IPS-18c (cell line): ENCODE data around the gene C1R.
"Not testable (repeated sequence)": the region's sequence is repeated elsewhere in the genome, so short reads cannot be mapped to it uniquely, and the experiment has no call there.

ENCODE experiments used
- H3K4me3 ChIP-seq: 2 replicates; pipeline ENCODE4 v1.7.0; 2013; ENCODE audit warnings: low read depth, mild to moderate bottlenecking, low read length, moderate library complexity; ENCODE audit not compliant: insufficient read depth
- H3K9me3 ChIP-seq: one replicate; pipeline ENCODE4 v1.6.1; 2013; ENCODE audit warnings: mild to moderate bottlenecking, low read length, moderate library complexity; ENCODE audit not compliant: control insufficient read depth, insufficient read depth

The C1R gene

DNA sequence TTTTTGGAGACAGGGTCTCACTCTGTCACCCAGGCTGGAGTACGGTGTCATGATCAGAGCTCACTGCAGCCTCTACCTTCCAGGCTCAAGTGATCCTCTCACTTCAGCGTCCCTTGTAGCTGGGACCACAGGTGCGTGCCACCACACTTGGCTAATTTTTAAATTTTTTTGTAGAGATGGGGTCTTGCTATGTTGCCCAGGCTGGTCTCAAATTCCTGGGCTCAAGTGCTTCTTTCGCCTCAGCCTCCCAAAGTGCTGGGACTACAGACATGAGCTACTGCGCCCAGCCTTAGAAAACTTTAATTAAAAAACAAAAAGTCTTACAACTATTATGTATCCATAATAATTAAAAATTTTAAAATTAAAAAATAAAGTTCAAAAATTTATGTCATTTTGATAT is 14.9 kb upstream of the C1R start:
- not testable (repeated sequence) for H3K9me3 ChIP-seq, H3K4me3 ChIP-seq

DNA sequence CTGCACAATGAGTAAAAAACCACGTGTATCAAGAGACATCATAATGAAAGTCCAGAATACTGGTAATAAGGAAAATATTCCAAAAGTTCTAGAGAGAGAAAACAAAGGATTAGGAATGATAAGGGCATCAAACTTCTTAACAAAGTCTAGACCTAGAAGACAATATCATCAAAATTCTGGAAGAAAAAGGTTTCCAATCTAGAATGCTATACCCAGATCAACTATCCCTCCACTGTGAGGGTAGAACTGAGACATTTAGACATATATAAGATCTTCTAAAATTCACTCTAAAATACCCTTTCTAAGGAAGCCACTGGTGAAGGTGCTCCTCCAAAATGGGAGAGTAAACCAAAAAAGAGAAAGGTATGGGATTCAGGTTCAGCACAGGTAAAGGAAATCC is 13.8 kb upstream of the C1R start:
- H3K4me3 ChIP-seq: no peak overlapping the region
- no peaks in the 10 kb centered on the region for H3K9me3 ChIP-seq

DNA sequence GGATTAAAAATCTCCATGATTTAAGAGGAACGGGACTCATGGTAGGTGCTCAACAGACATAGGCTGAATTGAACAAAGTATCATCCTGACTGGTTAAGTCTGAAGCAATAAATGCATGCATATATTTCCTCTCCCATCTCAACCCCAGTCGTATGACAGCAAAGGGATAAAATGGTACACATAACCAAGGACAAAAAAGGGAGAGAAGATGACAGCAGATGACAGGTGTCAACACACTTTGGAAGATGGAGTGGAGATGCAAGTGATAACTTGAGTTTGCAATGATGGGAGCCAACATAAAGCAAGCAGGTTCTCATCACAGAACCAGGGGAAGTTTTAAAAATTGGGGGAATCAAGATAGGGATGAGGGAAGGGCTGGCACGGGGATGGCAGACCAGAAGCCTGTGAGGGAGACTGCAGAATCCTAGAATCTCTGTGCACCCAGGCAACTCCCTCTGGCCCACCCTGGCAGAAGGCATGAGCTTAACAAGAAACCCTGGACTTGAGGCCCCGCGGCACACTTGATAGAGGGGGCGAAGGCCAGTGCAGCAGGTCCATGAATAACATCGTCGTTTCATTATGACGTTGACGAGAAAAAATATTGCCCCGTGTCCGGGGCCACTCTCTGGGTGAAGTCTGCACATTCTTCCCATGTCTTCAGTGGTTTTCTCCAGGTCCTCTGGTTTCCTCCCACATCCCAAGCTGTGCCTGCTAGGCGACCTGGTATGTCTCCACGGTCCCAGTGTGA is 11.8 kb upstream of the C1R start:
- H3K9me3 ChIP-seq: no peaks in the 10 kb centered on the region
- no peak overlapping the region for H3K4me3 ChIP-seq

DNA sequence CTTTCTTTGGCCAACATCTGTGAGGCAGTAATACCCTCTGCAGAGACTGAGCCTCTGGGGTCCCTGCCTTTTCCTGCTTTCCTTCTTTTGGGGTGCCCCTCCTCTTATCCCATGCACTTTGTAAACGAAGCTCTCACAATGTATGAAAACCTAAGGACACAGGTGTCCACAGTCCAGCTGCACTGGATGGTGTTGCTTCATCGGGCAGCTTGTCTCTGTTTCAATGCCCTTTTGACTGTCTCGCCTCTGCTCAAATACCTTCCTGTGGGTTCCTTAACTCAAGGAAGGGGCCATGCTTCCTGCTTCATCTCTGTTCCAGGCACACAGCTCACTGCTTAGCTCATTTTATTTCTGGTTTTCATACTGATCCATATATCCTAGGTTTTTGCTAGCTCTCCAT is 10.3 kb upstream of the C1R start:
- H3K4me3 ChIP-seq: no peak overlapping the region
- H3K9me3 ChIP-seq: no peaks in the 10 kb centered on the region

DNA sequence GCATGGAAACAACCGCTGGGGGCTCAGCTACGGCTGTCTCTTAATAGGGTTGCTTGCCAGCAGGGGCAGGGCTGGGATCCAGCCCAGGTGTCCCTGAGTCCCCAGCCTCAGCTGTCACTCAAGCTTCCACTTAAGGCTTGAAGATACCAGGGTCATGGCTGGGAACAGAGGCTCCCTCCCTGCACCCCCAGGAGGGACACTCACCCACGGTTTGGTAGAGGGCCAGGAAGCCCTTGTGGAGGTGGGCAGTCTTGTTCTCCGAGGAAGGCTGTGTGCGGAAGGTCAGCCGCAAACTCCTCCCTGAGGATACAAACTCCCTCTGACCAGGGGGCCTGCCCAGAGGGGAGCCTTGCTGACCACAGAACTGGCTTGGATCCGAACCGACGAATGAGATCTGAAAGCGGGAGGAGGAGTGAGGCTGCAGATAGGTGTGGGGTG is 9.5 kb upstream of the C1R start:
- Histone ChIP-seq H3K9me3 (no peaks in the 10 kb centered on the region), H3K4me3 (no peak overlapping the region)

DNA sequence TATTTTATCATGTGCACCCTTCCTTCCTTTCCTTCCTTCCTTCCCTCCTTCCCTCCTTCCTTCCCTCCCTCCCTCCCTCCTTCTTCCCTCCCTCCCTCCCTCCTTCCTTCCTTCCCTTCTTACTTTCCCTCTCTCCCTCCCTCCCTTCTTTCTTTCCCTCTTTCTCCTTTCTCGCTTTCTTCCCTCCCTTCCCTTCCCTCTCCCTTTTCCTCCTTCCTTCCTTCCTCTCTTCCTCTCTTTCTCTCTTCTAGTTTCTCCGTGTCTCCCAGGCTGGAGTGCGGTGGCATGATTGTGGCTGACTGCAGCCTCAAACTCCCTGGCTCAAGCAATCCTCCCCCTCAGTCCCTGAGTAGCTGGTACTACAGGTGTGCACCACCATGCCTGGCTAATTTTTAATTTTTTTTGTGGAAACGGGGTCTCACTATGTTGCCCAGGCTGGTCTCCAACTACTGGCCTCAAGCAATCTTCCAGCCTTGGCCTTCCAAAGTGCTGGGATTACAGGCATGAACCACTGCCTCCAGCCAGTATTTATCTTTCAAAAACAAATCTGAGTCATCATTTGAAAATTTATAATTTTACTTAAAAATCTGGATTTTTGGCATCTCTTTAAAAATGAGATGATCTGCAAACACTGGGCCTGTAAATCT is 8.9 kb upstream of the C1R start:
- Histone ChIP-seq H3K9me3 (no peaks in the 10 kb centered on the region), H3K4me3 (no peak overlapping the region)

DNA sequence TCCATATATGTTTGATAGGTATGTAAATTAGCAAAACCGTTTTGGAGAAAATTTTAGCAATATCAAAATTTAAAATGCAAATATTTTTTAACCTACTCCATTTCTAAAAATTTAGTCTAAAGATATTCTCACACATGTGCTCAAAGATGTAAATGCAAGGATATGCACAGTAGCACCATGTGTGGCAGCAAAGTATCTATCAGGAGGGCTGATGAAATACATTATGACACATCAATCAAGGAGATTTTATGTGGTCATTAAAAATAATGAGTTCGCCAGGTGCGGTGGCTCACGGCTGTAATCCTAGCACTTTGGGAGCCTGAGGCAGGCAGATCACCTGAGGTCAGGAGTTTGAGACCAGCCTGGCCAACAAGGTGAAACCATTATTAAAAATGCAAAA is 8.0 kb upstream of the C1R start:
- no peak overlapping the region for H3K4me3 ChIP-seq
- no peaks in the 10 kb centered on the region for H3K9me3 ChIP-seq

DNA sequence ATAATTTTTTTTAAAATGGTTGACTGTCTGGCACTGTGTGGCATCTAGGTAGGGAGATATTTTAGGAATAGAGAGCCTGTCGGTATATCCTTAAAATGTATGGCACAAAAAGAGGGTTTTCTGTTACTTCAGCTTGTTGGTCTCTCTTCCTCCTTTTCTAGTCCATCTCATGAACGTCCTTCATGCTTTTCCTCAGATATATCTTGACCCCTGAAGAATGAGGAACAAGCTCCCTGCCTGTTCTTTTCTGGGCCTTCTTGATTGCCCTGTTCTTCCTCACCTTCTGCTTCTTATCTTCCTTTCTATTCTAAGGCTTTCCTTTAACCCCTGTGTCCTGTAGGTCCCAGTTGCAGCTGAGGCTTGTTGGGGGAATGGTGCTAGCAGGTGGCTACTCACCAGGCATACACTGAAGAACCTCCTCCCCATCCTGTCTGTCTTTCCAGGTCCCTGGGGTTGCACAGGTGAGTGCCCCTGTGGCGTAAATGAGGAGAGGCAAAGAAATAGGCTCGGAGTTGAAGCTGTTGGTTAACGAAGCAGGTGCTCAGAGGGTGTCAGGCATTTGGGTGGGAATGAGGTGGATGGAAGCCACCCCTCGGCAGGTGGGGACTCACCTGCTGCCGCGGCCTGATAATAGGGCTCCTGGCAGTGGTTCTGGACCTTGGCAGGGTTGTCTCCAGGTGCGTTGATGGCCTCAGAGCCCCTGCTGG is 7.2 kb upstream of the C1R start:
- H3K4me3 ChIP-seq: no peak overlapping the region

DNA sequence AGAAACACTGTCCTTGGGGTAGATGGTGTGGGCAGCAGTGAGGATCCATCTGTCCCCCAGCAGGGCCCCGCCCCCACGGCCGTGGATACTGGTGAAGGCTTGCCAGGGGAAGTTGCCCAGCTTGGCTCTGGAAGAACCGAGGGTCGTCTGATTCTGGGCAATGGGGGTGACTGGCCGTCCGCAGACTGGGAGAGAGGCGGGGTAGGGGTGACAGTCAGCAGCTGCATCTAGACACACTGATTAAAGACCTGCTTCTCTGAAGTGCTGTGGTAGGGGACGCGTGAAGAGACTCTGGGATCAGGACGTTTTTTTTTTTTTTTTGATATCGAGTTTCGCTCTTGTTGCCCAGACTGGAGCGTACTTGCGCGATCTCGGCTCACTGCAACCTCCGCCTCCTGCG is 4.7 kb upstream of the C1R start:
- H3K4me3 ChIP-seq: no peak overlapping the region
- no peaks in the 10 kb centered on the region for H3K9me3 ChIP-seq

More for the DNA sequence above, 7.2 kb upstream of the C1R start:
- no peaks in the 10 kb centered on the region for H3K9me3 ChIP-seq

DNA sequence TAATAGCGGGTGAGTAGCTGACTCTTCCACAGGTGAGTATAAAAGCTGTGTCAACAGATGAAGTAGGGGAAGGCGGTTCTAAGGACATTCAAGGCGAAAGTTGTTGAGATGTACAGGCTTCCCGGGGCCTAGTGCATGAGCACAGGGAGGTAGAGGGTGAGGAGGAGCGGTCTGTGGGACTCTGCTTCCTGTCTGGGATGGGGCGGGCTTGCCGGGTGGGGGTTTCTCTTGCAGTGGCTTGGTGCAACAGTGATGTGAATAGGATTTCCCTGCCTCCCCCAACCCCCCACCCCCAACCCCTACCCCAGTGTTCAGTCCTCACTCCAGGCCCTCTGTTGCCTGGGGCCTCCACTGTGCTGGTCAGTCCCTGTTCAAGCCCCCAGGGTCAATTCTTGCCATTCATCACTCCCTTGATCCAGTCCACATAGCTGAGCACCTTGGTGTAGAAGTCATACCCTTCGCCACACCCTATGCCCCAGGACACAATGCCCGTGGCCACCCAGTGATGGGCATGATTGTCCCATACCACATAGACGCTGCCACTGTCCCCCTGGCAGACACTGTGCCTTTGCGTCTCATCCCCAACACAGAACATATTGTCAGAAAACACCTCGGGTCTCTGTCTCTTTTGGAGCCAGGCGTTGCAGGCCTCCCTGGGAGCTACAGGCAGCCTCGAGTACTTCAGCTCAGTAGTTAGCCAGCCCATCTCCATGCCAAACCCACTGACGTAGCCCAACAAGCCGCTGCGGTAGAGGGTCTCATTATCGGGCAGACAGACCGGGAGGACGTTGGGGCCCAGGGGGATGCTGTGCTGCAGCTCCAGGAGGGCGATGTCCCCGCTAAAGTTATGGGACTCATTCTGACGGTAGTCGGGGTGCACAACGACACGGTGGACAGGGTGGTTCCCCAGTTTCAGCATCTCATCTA is 4.0 kb upstream of the C1R start:
- no peak overlapping the region for H3K4me3 ChIP-seq
- H3K9me3 ChIP-seq: no peaks in the 10 kb centered on the region

DNA sequence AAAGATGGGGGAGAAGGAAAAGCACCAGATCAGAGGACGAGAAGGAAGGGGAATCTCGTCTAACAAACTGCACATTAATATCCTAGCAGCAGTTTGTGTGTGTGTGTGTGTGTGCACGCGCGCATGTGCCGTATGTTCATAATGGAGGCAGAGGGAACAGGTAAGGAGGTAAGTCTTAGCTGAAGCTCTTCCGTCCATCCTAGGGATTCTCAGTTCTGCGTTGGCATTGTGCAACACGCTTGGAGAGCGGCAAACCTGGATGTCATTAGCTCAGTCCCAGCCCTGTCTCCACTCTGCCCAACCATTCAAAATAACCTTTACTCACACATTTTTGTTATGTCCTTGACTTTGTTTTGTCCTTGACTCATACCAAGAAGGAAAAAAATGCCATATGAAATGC is 1.6 kb upstream of the C1R start:
- Histone ChIP-seq H3K4me3 (no peak overlapping the region), H3K9me3 (peaks cover 5% of the 10 kb centered on the region)

DNA sequence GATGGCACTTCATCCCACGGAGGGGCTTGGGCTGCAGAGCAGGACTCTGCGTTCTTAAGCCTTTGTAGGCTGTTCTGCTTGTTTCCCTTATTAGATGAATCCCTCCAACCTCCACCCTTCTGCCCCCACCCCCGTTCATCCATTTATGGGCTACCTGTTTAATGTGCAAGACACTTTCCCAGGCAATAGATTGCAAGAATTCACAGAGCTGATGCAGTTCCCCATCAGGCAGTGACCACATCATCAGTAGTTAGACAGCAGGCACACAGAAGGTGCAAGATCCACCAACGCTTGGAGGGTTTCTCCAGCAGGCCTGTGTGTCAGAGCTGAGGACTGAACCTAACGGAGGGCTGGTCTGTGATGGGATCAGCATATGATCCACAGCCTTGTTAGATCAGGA is 1.2 kb upstream of the C1R start:
- no peak overlapping the region for H3K4me3 ChIP-seq
- peaks cover 5% of the 10 kb centered on the region for H3K9me3 ChIP-seq

DNA sequence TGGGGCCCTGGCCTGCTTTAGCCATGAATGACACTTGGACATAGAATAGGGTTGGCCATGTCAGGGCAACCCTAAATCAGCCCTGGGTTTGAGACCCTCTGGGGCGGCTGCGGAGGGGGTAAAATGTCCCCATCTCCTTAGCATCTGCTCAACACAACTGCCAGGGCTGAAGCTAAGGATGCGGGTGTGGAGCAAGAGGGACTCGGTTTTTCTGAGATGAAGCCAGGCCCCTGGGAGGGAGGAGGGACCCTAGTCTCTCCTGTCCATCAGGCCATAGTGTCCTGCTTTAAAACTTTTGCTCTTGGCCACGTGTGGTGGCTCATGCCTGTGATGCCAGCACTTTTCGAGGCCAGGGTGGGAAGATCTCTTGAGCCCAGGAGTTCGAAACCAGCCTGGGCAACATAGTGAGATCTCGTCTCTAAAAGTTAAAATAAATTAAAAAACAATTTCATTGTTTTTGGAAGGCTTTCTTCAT is 778 bp upstream of the C1R start:
- H3K9me3 ChIP-seq: peaks cover 5% of the 10 kb centered on the region
- no peak overlapping the region for H3K4me3 ChIP-seq

DNA sequence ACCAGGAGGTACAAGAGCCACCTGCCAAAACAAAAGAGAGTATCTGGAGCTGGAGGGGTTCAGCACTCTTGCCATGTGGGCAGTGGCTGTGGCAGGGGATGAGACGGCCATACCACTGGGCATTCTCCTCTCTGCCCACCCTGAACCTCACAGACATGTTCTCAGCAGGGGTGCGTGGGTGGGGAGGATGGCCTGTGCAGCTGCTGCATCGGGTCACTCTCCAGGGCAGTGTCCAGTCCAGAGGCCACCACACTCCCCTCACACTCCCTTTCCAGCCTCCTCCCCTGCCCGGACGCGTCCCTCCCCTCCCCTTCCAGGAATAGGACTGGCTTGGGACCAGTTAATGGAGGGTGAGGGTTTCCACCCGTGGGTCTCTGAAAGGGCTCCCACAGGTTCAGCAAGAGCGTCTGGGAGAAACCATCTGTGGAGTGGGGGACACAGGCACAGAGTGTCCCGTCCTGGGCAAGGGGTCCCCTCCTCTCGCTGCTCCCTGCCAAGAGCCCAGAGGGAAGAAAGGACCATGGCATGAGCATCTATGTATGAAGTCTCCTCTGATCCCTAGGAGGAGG is 501 bp downstream of the C1R start:
- H3K4me3 ChIP-seq: no peak overlapping the region
- H3K9me3 ChIP-seq: peaks cover 5% of the 10 kb centered on the region

DNA sequence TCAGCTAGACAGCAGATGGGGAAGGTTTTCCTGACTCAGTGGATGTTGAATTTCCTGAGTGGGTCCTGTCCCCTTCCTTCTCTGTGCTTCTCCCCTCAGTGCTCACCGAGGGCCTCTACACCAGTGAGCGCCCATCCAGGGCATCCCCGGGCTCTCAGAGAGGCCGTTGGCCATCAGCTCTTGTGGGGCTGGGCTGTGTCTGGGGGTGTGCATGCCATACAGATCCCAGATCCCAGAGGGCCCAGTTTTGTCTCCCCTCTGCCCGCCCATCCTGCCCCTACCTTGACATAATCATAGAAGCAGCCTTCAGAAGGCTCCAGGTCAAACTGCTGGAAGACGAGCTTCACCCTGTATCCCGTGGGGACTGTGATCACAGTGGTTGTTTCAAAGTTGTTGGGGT is 1.1 kb downstream of the C1R start:
- peaks cover 5% of the 10 kb centered on the region for H3K9me3 ChIP-seq
- H3K4me3 ChIP-seq: no peak overlapping the region

DNA sequence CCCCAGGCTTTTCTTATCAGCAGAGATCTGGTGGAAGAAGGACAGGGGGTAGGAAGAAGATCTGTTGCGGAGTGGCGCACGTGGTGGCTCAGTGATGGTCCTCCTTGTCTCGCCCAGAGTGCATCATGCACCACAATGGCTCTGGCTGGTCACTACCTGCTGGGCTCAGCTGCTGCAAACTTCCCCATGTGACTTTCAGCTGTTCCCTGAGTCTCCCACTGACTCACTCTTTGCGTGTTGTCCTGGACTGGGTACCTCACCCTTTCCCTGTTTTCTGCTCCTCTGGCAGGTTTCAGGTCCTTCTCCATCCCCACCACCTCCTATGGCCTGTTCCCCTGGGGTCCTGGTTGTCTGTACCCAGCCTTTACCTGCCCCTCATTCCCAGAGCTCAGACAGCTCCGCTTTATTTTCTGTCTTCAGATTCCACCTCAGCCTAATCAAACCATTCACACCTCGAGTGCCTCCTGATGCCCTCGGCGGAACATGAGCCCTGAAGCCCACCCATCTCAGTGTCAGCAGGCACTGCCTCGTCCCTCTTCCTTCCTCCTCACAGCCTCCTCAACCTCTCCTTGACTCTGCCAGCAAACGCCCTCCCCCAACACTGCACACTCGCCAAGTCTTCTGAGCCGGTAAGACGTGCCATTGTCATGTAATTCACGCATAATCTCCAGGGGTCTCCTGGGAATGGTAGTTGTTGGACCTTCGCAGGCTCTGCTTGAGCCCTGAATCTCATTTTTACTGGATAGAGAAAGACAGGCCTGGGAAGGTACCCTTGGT is 1.8 kb downstream of the C1R start:
- H3K4me3 ChIP-seq: no peak overlapping the region
- peaks cover 5% of the 10 kb centered on the region for H3K9me3 ChIP-seq
